Spleen (tissue), 7 donors: Measurements from ENCODE around the gene HSPA2.

Experiments used
- CTCF ChIP-seq, 11 experiments: fragments of 200-600 bp in 7 of 11; fragments of 450-650 bp in 4 of 11; sonication (generic) in 4 of 11; IDR thresholded peaks in 8 of 11; conservative IDR thresholded peaks in 3 of 11; 1 replicate in 7 of 11; 2 replicates in 4 of 11; pipeline versions ENCODE4 v1.4.0 to v1.8.0; 2016 to 2021; ENCODE audit warnings: antibody characterized with exemption in 11 of 11, inconsistent platforms in 4 of 11, mild to moderate bottlenecking in 1 of 11
- POLR2A ChIP-seq, 3 donors: fragments of 450-650 bp; IDR thresholded peaks; one replicate each; pipeline ENCODE4 v1.5.1; 2017; ENCODE audit warnings: antibody characterized with exemption in 3 of 3, mild to moderate bottlenecking in 1 of 3
- POLR2AphosphoS5 ChIP-seq, 3 donors: sonication (generic); formaldehyde crosslinking; IDR thresholded peaks; one replicate each; pipeline ENCODE4 v1.5.1; 2017; ENCODE audit warnings: antibody characterized with exemption in 3 of 3
- donor health status: DM: no; HTN: no; CAD: no; lungs with moderate emphysema.
- donor health status: DM: no; HTN: no; CAD: no.
- donor health status: DM: no; HTN: no; CAD: no.

- peak in 1 of 3 donors; percentile 48 for TF ChIP-seq POLR2AphosphoS5 (IDR thresholded peaks at IDR 0.05)
- no peak for TF ChIP-seq POLR2A (IDR thresholded peaks at IDR 0.05)
- peak; percentile 68 to 91 (median 88) for TF ChIP-seq CTCF (IDR thresholded peaks at IDR 0.05 in 8 of 11, conservative IDR thresholded peaks at IDR 0.05 in 3 of 11)
Observed at GRCh38 chr14:64510825-64511671, 29.5 kb upstream of the HSPA2 start.
